NCI-H774 (cell line): ENCODE results near the gene RNF103.
"Not testable (repeated sequence)": the region's sequence is repeated elsewhere in the genome, so short reads cannot be mapped to it uniquely, and the experiment has no call there.

Experiments used
- DNase-seq: peaks from one replicate; lab custom pipeline; 2025; lab: John Stamatoyannopoulos, UW

RNF103 gene, protein sequence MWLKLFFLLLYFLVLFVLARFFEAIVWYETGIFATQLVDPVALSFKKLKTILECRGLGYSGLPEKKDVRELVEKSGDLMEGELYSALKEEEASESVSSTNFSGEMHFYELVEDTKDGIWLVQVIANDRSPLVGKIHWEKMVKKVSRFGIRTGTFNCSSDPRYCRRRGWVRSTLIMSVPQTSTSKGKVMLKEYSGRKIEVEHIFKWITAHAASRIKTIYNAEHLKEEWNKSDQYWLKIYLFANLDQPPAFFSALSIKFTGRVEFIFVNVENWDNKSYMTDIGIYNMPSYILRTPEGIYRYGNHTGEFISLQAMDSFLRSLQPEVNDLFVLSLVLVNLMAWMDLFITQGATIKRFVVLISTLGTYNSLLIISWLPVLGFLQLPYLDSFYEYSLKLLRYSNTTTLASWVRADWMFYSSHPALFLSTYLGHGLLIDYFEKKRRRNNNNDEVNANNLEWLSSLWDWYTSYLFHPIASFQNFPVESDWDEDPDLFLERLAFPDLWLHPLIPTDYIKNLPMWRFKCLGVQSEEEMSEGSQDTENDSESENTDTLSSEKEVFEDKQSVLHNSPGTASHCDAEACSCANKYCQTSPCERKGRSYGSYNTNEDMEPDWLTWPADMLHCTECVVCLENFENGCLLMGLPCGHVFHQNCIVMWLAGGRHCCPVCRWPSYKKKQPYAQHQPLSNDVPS

DNA sequence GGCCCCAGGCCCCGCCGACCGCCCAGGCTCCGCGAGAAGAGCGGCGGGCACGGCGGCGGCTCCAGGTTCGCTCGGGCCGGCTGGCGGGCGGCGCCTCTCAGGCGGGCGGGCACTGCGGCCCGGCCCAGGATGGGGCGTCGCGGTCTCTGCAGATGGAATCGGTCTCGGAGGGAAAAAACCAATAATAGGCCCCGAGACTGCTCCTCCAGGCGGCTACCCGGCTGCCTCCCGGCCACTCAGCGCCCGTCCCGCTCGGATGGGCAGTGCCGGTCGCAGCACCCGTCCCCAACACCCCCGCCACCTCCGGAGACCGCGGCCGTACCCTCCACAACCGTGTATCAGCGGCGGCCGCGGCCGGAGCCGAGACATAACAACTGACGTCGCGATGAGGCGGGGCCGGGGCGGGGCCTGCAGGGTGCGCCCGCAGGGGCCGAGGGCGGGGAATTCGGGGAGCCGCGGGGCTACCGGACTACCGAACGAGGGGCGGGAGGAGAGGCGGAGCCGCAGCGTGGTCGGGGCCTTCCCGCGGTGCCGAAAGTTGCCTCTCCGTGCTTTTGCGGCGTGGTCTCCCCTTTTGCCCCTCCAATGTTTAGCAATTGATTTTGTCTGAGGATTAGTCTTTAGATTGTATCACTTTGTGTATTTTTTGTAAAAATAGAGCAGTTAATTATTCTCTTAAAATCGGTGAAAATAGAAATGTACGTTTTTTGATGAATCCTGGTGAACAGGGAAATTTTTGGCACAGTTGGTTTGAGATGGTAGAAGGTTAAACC is at the start of gene RNF103:
Gene RNF103 (minus strand): TSS at position 372 of the 773 bp plus-strand sequence. CDS start 979 bp downstream, outside the sequence.
- DNase-seq = peak; percentile 93

GRCh38 chr2:86673011-86673410 is 49.3 kb upstream of the RNF103 start:
- DNase-seq = no peak

GRCh38 chr2:86672027-86672545 is 48.4 kb upstream of the RNF103 start:
- DNase-seq = no peak

GRCh38 chr2:86671337-86671981 is 47.8 kb upstream of the RNF103 start:
- DNase-seq = peak; percentile 17

- DNase-seq = not testable (repeated sequence)
Measured at GRCh38 chr2:86669323-86669722, 45.7 kb upstream of the RNF103 start.

DNA sequence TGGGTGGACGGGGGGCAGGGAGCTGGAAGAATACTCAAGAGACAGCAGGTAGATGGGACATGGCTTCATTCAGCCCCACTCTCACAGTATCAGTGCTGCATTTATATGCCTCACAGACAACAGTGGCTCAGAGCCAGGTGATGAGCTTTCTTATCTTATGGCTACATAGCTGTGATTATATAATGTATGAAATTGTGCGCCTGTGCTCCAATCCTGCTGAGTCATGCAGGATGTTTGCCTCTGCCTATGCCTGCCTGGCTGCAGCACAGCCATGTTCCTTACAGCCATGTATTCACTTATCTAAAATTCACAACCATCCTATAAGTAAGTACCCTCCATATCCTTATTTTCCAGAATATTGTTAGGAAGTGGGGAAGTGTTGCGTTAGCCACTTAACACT is 37.7 kb upstream of the RNF103 start:
- DNase-seq = no peak

DNA sequence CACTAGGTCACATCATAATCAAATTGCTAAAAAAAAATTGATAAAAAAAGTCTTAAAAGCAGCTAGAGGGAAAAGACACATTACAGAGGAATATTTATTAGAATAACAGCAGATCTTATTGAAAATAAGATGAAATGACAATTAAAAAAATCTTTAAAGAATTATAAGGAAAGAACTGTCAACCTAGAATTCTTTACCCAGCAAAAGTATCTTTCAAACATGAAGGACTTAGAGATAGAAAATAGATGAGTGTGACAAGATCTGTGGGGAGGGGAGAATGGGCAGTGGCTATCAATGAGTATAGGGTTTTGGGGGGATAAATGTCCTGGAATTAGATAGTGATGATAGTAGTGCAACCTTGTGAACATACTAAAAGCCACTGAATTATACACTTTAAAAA is 26.5 kb upstream of the RNF103 start:
- DNase-seq = no peak

- no peak for DNase-seq
Measured at GRCh38 chr2:86649119-86649947, 25.7 kb upstream of the RNF103 start.

DNA sequence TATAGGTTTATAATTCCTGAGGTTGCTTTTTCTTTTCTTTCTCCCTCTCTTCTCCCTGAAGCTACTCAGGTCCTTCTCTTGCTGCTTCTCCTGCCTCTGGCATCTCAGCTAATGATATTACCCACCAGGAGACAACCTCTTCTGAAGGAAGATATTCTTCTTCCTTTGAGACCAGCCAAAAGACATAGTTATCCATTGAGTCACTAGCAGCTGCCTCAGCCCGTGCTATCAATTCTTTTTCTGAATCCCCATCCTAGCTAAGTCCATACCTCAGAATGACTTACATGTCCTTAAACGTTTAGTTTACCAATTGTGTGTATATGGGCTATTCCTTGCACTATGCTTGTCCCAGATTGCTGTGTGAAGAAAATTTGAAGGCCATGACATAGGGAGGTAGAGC is 25.0 kb upstream of the RNF103 start:
- no peak for DNase-seq

- DNase-seq = no peak
Measured at GRCh38 chr2:86646865-86647264, 23.2 kb upstream of the RNF103 start.

DNA sequence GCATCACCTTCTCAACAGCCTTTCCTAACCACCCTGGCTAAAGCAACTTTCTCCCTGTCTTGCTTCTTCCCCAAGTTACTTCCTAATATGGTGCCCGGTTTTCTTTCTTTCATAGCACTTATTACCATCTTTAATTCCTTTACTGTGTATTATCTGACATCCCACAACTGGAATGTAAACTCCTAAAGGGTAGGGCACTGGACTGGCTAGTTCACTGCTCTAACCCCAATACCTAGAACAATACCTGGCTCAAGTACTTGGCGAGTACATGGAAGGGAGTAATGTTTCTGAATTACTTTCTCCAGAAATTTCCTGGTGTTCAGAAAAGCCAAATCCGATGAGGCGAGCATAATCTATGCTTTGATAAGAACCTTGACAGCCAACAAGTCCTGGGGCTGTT is 22.7 kb upstream of the RNF103 start:
- DNase-seq = no peak

- DNase-seq = no peak
Measured at GRCh38 chr2:86645752-86646151, 22.1 kb upstream of the RNF103 start.

GRCh38 chr2:86638712-86639111 is 15.0 kb upstream of the RNF103 start:
- no peak for DNase-seq

GRCh38 chr2:86636842-86637241 is 13.2 kb upstream of the RNF103 start:
- DNase-seq = no peak

- DNase-seq = no peak
Measured at GRCh38 chr2:86634352-86634751, 10.7 kb upstream of the RNF103 start.

DNA sequence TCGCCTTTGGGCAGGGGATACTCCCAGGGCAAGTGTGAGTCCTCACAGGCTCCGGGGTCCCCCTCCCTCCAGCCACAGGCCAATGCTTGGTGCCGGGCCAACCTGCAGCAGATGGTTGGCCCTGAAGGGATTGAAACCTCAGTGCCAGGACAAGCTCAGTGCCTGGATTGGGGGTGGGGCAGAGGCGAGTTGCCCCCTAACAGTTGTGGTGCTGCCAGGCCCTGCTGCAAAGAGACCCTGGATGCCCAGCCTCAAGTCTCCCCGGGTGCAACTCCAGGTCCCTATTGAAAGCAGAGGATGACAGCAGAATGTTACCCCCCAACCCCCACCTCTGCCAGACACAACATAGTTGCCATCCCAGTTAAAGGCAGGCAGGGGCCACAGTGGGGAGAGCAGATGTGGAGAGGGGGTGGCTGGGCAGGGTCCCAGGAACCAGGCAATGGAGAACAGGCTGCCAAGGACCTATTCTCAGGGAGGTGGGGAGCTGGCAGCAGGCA is 9.5 kb upstream of the RNF103 start:
- peak; percentile 10 for DNase-seq

- no peak for DNase-seq
Measured at GRCh38 chr2:86632672-86633071, 9.0 kb upstream of the RNF103 start.

DNA sequence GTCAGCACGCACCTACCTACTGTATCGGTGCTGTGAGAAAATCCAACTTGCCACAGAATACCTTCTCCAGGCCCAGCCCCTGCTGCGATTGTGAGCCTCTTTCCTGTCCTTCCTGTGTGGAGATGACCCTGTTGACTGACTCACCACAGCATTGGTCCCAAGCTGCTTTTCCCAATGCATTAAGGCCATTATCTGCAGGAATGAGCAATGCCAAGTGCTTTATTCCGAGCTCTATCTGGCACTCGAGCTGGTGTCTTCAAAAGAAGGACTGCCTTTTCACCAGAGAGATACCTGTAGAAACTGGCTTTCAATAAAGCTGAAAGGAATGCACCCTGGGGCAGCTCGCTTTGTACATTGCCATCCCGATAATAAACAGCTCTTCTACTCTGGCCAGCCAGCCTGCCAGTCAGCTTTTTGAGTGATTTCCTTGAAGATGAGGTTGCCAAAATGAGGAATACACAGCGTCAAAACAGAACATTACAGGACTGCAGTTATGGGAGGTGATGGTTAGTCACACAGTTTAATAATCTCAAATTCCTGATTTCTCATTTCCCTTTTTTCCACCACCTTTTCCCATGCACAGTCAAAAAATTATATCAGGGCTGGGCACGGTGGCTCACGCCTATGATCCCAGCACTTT is 8.3 kb upstream of the RNF103 start:
- no peak for DNase-seq

- DNase-seq = no peak
Measured at GRCh38 chr2:86628091-86628522, 4.4 kb upstream of the RNF103 start.

DNA sequence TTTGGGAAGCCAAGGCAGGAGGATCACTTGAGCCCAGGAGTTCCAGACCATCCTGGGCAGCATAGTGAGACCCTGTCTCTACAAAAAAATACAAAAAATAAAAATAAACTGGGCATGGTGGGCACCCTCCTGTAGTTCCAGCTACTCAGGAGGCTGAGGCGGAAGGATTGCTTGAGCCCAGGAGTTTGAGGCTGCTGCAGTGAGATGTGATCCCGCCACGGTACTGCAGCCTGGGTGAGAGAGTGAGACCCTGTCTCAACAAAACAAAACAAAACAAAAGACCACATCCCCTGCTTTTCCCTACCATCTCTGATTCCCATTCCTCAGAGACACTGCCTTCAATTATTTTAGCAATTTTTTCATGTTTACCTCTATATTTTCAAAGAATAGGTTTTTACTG is 3.9 kb upstream of the RNF103 start:
- no peak for DNase-seq
